ENCODE results near the gene OGN.
A peak's percentile ranks its signal among the peaks of the same experiment; 100 is the strongest.

Gene OGN

GRCh38 chr9:92342825-92343488 is 61.4 kb downstream of the OGN start:
- peak; percentile 28 for DNase-seq

GRCh38 chr9:92341578-92341977 is 62.8 kb downstream of the OGN start:
- DNase-seq, result no peak

DNA sequence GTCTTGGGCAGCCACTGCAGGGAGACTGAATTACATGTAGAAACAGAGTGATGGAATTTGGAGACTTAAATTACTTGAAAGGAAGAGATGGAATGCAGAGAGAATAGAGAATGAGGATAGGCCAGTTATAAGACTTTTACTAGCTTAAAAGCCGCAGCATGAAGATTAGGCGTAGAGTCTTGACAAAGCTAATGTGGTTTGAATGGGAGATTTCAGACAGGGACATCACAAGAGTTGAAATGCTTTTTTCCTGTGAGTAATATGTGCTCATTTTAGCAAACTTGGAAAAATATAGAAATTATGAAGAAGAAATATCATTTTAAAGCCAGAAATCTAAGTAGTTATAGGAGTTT is 71.1 kb downstream of the OGN start:
- DNase-seq, result no peak
